Measurements from ENCODE around the gene CLIP1. TPM values are rescaled to one million over a fixed set of nuclear protein-coding genes. Genes with fewer than 3 reads are reported as not detected.
"Not testable (repeated sequence)": the region's sequence is repeated elsewhere in the genome, so short reads cannot be mapped to it uniquely, and the experiment has no call there.

Gene CLIP1
- total RNA-seq, 2 experiments from 2014 or later = 69.2 to 71.8 TPM

DNA sequence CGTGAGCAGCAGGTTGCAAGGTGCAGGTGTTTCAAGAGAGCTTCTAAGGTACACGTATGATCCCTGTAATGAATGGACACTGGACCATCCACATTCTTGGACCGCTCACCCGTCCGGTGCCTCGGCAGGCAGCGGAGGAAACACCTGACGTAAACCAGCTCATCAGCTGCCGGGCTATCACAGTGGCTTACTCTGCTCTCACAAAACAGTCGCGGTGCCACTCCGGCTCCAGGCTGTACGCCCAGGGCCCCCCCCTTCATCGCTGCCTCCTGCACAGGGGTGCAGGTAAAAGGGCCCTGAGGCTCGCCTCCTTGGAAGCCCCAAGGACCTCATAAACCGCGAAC lies 156.6 kb downstream of the CLIP1 start:
- peaks cover 23% of the 10 kb centered on the region for H3K36me3 Mint-ChIP-seq
- H3K27me3 Mint-ChIP-seq = peaks cover 3% of the 10 kb centered on the region
- peaks cover 2% of the 10 kb centered on the region for H3K9me3 Mint-ChIP-seq
- ChIA-PET CTCF (interaction anchor here (1.1 to 2.5 kb wide), 4 partner anchors 21 to 205 kb away, joined by 3 to 10 read pairs (median 4); partner anchors contain the start of gene DIABLO), POLR2A (interaction anchor here (1.0 to 1.7 kb wide), 4 partner anchors 21 to 476 kb away, joined by 3 to 6 read pairs (median 4); no protein-coding TSS in a partner anchor)
- H3K27ac Mint-ChIP-seq = peak overlapping the region; percentile 99
- intact Hi-C loops (cut with micrococcal nuclease) = loop anchor here (1.0 to 10.0 kb wide), 4 partner anchors 21 to 261 kb away; partner anchors contain the start of genes B3GNT4, DIABLO, KNTC1 and RSRC2
- peak overlapping the region; percentile 99 for H3K4me3 Mint-ChIP-seq
- peaks cover 19% of the 10 kb centered on the region for H3K4me1 Mint-ChIP-seq (ENCODE audit: low read depth)
- peak; percentile 53 for DNase-seq

DNA sequence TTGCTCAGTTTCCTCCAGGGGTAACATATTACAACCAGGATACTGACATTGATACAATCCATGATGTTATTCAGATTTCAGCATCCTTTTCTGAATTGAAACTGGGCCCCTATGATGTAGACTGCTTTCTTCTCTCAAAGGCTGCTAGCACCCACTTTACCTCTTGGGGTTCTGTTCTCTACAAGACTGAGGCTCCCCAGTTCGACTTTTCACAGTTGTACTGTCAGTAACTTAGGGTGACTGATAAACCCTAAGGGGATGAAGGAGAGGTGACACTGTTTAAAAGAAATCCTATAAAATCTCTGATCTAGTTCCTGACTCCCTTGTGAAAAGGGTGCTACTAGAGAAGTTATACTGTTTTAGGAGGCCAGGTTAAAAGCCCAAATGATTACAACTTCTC lies 157.0 kb downstream of the CLIP1 start:
- POLR2A ChIA-PET = interaction anchor here (1.0 to 1.7 kb wide), 3 partner anchors 21 to 41 kb away, joined by 3 to 6 read pairs (median 4); no protein-coding TSS in a partner anchor
- Mint-ChIP-seq H3K27me3 (peaks cover 3% of the 10 kb centered on the region), H3K4me1 (ENCODE audit: low read depth) (peaks cover 19% of the 10 kb centered on the region), H3K9me3 (peaks cover 2% of the 10 kb centered on the region), H3K27ac (peak overlapping the region; percentile 99), H3K4me3 (peak overlapping the region; percentile 99), H3K36me3 (peaks cover 25% of the 10 kb centered on the region)
- CTCF ChIA-PET = interaction anchor here (2.2 to 2.5 kb wide), 2 partner anchors 21 to 40 kb away, joined by 6 to 10 read pairs; partner anchors contain the start of gene DIABLO
- intact Hi-C loops (cut with micrococcal nuclease) = loop anchor here (10.0 kb wide), 1 partner anchor 61 kb away; the partner anchor contains the start of gene B3GNT4
- DNase-seq = no peak

- H3K27me3 Mint-ChIP-seq, H3K9me3 Mint-ChIP-seq, H3K4me3 Mint-ChIP-seq, DNase-seq, CTCF ChIA-PET, H3K27ac Mint-ChIP-seq, POLR2A ChIA-PET: not testable (repeated sequence)
- H3K4me1 Mint-ChIP-seq (ENCODE audit: low read depth) = peaks cover 12% of the 10 kb centered on the region
- peaks cover 30% of the 10 kb centered on the region for H3K36me3 Mint-ChIP-seq
- intact Hi-C loops (cut with micrococcal nuclease) = loop anchor here (10.0 kb wide), 1 partner anchor 56 kb away; the partner anchor contains the start of gene B3GNT4
These were observed 161.7 kb downstream of the CLIP1 start for GRCh38 chr12:122260735-122261134.

DNA sequence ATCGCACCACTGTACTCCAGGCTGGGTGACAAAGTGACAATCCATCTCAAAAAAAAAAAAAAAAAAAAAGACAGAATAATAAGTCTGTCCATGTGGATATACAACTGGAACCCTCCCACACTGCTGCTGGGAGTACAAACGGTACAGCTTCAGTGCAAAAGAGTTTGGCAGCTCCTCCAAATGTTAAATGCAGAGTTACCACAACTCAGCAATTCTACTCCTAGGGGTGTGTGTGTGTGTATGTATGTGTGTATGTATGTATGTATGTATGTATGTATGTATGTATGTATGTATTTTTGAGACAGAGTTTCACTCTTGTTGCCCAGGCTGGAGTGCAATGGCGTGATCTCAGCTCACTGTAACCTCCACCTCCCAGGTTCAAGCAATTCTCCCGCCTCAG lies 163.5 kb downstream of the CLIP1 start:
- H3K36me3 Mint-ChIP-seq = peaks cover 33% of the 10 kb centered on the region
- H3K4me1 Mint-ChIP-seq (ENCODE audit: low read depth); H3K9me3 Mint-ChIP-seq; H3K27ac Mint-ChIP-seq; H3K4me3 Mint-ChIP-seq; H3K27me3 Mint-ChIP-seq; intact Hi-C loops (cut with micrococcal nuclease); DNase-seq: not testable (repeated sequence)
- POLR2A ChIA-PET = interaction anchor here (0.6 to 1.0 kb wide), 2 partner anchors 34 to 413 kb away, joined by 3 read pairs; no protein-coding TSS in a partner anchor
- CTCF ChIA-PET = interaction anchor here (1.1 kb wide), 1 partner anchor 204 kb away, joined by 3 read pairs; no protein-coding TSS in a partner anchor

GRCh38 chr12:122258462-122258861 lies 164.0 kb downstream of the CLIP1 start:
- Mint-ChIP-seq H3K36me3 (peaks cover 30% of the 10 kb centered on the region), H3K27ac (peak overlapping the region; percentile 48)
- H3K27me3 Mint-ChIP-seq; H3K9me3 Mint-ChIP-seq; H3K4me1 Mint-ChIP-seq (ENCODE audit: low read depth); H3K4me3 Mint-ChIP-seq; intact Hi-C loops (cut with micrococcal nuclease): not testable (repeated sequence)
- POLR2A ChIA-PET = interaction anchor here (0.6 to 1.0 kb wide), 2 partner anchors 33 to 413 kb away, joined by 3 read pairs; no protein-coding TSS in a partner anchor
- peak; percentile 22 for DNase-seq
- CTCF ChIA-PET = interaction anchor here (1.1 kb wide), 1 partner anchor 204 kb away, joined by 3 read pairs; no protein-coding TSS in a partner anchor

DNA sequence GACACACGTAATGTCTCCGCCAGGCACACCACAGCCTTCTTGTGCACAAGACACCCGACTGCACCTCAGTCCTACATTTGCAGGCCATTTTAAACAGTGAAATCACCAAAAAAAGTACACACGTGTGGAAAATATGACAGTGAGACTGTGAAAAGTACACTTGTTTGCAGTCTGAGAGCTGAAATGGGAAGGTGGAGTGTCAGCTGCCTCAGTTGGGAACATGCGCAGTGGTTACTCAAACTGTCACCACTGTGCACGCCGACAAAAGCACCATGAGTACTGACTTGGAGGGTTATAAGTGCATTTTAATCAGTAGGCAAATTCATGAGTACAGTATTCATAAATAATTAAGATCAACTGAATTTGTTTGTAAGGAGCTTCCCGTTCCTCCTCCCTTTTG lies 171.9 kb downstream of the CLIP1 start:
- ChIA-PET CTCF (no interaction called here), POLR2A (no interaction called here)
- Mint-ChIP-seq H3K9me3 (no peaks in the 10 kb centered on the region), H3K36me3 (peaks cover 5% of the 10 kb centered on the region), H3K4me1 (ENCODE audit: low read depth) (peaks cover 4% of the 10 kb centered on the region), H3K27me3 (no peaks in the 10 kb centered on the region), H3K4me3 (no peak overlapping the region), H3K27ac (no peak overlapping the region)
- no peak for DNase-seq
- intact Hi-C loops (cut with micrococcal nuclease) = no loop called here

- Mint-ChIP-seq H3K9me3 (no peaks in the 10 kb centered on the region), H3K27ac (no peak overlapping the region), H3K27me3 (no peaks in the 10 kb centered on the region), H3K36me3 (peaks cover 4% of the 10 kb centered on the region), H3K4me3 (no peak overlapping the region), H3K4me1 (ENCODE audit: low read depth) (peaks cover 4% of the 10 kb centered on the region)
- ChIA-PET CTCF (no interaction called here), POLR2A (no interaction called here)
- DNase-seq = no peak
- intact Hi-C loops (cut with micrococcal nuclease) = no loop called here
These were observed 172.4 kb downstream of the CLIP1 start for GRCh38 chr12:122250047-122250446.

- Mint-ChIP-seq H3K36me3 (peaks cover 3% of the 10 kb centered on the region), H3K27me3 (no peaks in the 10 kb centered on the region), H3K9me3 (no peaks in the 10 kb centered on the region), H3K4me3 (peak overlapping the region; percentile 74), H3K4me1 (ENCODE audit: low read depth) (peaks cover 25% of the 10 kb centered on the region), H3K27ac (peak overlapping the region; percentile 83)
- ChIA-PET POLR2A (interaction anchor here (0.8 to 2.7 kb wide), 5 partner anchors 20 to 255 kb away, joined by 3 to 12 read pairs (median 6); partner anchors contain the start of genes DIABLO, VPS33A and ZCCHC8), CTCF (interaction anchor here (1.2 to 2.5 kb wide), 4 partner anchors 18 to 191 kb away, joined by 4 to 10 read pairs (median 8); partner anchors contain the start of genes DIABLO and VPS33A)
- intact Hi-C loops (cut with micrococcal nuclease) = loop anchor here (1.0 kb wide), 1 partner anchor 21 kb away; the partner anchor contains the start of gene VPS33A
- DNase-seq = peak; percentile 19
These were observed 176.9 kb downstream of the CLIP1 start for GRCh38 chr12:122245553-122245952.

DNA sequence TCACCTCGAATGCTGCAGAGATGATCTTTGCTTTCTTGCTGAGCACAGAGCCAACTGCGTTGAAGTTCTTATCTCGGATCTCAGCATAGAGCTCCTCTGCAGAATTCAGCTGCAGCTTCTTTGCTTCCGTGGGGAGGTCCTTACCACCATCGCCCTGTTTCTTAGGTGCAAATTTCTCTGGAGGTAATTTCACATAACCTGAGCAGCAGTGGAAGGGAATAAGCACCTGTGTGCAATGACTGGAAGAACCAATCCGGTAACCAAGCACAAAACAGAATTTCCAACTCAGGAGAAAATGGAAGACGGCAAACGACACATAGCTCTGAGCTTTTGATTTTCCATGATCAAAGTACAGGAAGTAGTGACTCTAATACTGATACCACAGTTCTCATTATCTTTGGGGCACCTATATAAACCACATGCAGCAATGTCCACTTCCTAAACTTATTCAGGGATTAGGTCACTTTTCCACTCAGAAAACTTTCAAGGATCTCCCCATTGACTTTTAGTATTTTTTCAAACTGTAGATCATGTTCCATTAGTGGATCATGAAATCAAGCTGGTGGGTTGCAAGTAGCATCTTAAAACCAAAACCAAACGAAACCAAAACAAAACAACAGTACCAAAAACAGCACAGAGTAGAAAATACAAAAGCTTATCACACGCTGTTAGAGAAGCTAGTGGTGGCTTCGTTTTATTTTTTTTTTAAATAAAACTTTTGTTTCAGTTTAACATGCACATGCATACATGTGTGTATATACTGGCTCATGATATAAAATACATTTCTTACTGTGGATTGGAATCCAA lies 177.7 kb downstream of the CLIP1 start:
- intact Hi-C loops (cut with micrococcal nuclease) = loop anchor here (1.0 kb wide), 2 partner anchors 18 to 22 kb away; partner anchors contain the start of genes DIABLO and VPS33A
- H3K4me3 Mint-ChIP-seq = peak overlapping the region; percentile 74
- CTCF ChIA-PET = interaction anchor here (0.8 to 2.5 kb wide), 5 partner anchors 19 to 229 kb away, joined by 3 to 10 read pairs (median 7); partner anchors contain the start of genes DIABLO and VPS33A
- peaks cover 25% of the 10 kb centered on the region for H3K4me1 Mint-ChIP-seq (ENCODE audit: low read depth)
- peak; percentile 42 for DNase-seq
- H3K27ac Mint-ChIP-seq = peak overlapping the region; percentile 83
- no peaks in the 10 kb centered on the region for H3K9me3 Mint-ChIP-seq
- peaks cover 3% of the 10 kb centered on the region for H3K36me3 Mint-ChIP-seq
- POLR2A ChIA-PET = interaction anchor here (0.6 to 2.7 kb wide), 7 partner anchors 12 to 256 kb away, joined by 3 to 12 read pairs (median 5); partner anchors contain the start of genes DIABLO, VPS33A and ZCCHC8
- no peaks in the 10 kb centered on the region for H3K27me3 Mint-ChIP-seq

- peak; percentile 44 for DNase-seq
- peak overlapping the region; percentile 83 for H3K27ac Mint-ChIP-seq
- H3K36me3 Mint-ChIP-seq = peaks cover 3% of the 10 kb centered on the region
- H3K4me1 Mint-ChIP-seq (ENCODE audit: low read depth) = peaks cover 25% of the 10 kb centered on the region
- peak overlapping the region; percentile 74 for H3K4me3 Mint-ChIP-seq
- CTCF ChIA-PET = interaction anchor here (0.8 to 2.5 kb wide), 4 partner anchors 18 to 230 kb away, joined by 3 to 10 read pairs (median 8); partner anchors contain the start of genes DIABLO and VPS33A
- POLR2A ChIA-PET = interaction anchor here (0.6 to 2.7 kb wide), 5 partner anchors 18 to 412 kb away, joined by 3 to 12 read pairs (median 6); partner anchors contain the start of genes DIABLO, VPS33A and ZCCHC8
- no peaks in the 10 kb centered on the region for H3K9me3 Mint-ChIP-seq
- no peaks in the 10 kb centered on the region for H3K27me3 Mint-ChIP-seq
- intact Hi-C loops (cut with micrococcal nuclease) = loop anchor here (1.0 kb wide), 1 partner anchor 18 kb away; the partner anchor contains the start of gene DIABLO
These were observed 178.5 kb downstream of the CLIP1 start for GRCh38 chr12:122243965-122244364.

DNA sequence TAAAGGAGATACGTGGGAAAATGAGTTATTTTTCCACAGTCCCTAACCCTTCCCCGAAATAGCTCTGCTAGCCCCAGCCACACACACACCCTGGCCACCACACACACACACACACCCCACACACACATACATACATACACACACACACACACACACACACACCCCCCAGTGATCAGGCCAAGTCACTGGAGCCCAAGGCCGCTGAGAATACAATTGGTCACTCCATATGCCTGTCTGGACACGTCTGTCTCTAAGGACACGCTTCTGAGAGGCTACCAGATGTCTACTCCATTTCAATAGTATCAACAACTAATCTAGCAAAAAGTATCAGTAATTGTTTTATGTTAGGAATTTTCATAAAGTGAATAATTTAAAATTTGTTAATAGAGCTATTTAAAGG lies 183.6 kb downstream of the CLIP1 start:
- Mint-ChIP-seq H3K27ac (no peak overlapping the region), H3K27me3 (no peaks in the 10 kb centered on the region), H3K9me3 (no peaks in the 10 kb centered on the region), H3K4me3 (no peak overlapping the region), H3K36me3 (peaks cover 10% of the 10 kb centered on the region), H3K4me1 (ENCODE audit: low read depth) (peaks cover 9% of the 10 kb centered on the region)
- intact Hi-C loops (cut with micrococcal nuclease) = no loop called here
- CTCF ChIA-PET = interaction anchor here (1.1 kb wide), 1 partner anchor 184 kb away, joined by 3 read pairs; no protein-coding TSS in a partner anchor
- DNase-seq = no peak
- POLR2A ChIA-PET = no interaction called here
